Islet of Langerhans (tissue), 1 donor: ENCODE measurements around the gene TMIGD3.

Experiments
- FAIRE-seq: peaks from one replicate; lab custom pipeline; 2011; peaks lifted over from hg19 to GRCh38; lab: Jason Lieb, UNC

The TMIGD3 gene

GRCh38 chr1:111446967-111447892 is 56.2 kb downstream of the TMIGD3 start:
- no peak for FAIRE-seq

GRCh38 chr1:111446546-111446945 is 56.9 kb downstream of the TMIGD3 start:
- FAIRE-seq = no peak

GRCh38 chr1:111444031-111444430 is 59.4 kb downstream of the TMIGD3 start:
- FAIRE-seq = no peak

- no peak for FAIRE-seq
Observed at GRCh38 chr1:111442457-111442856, 61.0 kb downstream of the TMIGD3 start.

GRCh38 chr1:111441573-111442192 is 61.8 kb downstream of the TMIGD3 start:
- FAIRE-seq = no peak

GRCh38 chr1:111439461-111440351 is 63.7 kb downstream of the TMIGD3 start:
- no peak for FAIRE-seq

- no peak for FAIRE-seq
Observed at GRCh38 chr1:111436726-111437125, 66.7 kb downstream of the TMIGD3 start.
